H1 (cell line): ENCODE data around the gene TOR1A. TPM values are rescaled to one million over a fixed set of nuclear protein-coding genes. Genes with fewer than 3 reads are reported as not detected.
A peak's percentile ranks its signal among the peaks of the same experiment; 100 is the strongest.

Experiments
- ASH2L ChIP-seq: fragments of 200-600, 300-600 bp; sonication (generic); IDR thresholded peaks from one replicate; pipeline ENCODE4 v1.7.1; 2017; ENCODE audit warnings: low read length
- BACH1 ChIP-seq: IDR thresholded peaks from 2 replicates; pipeline ENCODE4 v1.6.1; 2012; ENCODE audit warnings: low read length, improper control_type of control experiment
- CREB1 ChIP-seq: IDR thresholded peaks from 2 replicates; pipeline ENCODE4 v1.6.1; 2012; ENCODE audit warnings: inconsistent platforms
- FOSL1 ChIP-seq: IDR thresholded peaks from 2 replicates; pipeline ENCODE4 v1.6.1; 2011; ENCODE audit warnings: mild to moderate bottlenecking, low read depth, low read length, moderate library complexity; ENCODE audit not compliant: insufficient read depth
- GTF2F1 ChIP-seq: IDR thresholded peaks from 2 replicates; pipeline ENCODE4 v1.6.1; 2012; ENCODE audit warnings: low read depth, low read length, improper control_type of control experiment, borderline replicate concordance
- KDM1A ChIP-seq: fragments of 200-600, 300-600 bp; sonication (generic); IDR thresholded peaks from 2 replicates; pipeline ENCODE4 v1.7.1; 2016; ENCODE audit warnings: mild to moderate bottlenecking, low read length, borderline replicate concordance
- KDM4A ChIP-seq: IDR thresholded peaks from one replicate; pipeline ENCODE4 v1.7.1; 2012; ENCODE audit warnings: low read depth, mild to moderate bottlenecking, moderate library complexity, low read length, inconsistent platforms; ENCODE audit not compliant: severe bottlenecking
- KDM5A ChIP-seq: fragments of 200-600 bp; IDR thresholded peaks from 2 replicates; pipeline ENCODE4 v1.7.1; 2012; ENCODE audit warnings: mild to moderate bottlenecking, low read length, inconsistent platforms, mixed read lengths
- NANOG ChIP-seq: IDR thresholded peaks from 2 replicates; pipeline ENCODE4 v1.6.1; 2011; ENCODE audit warnings: low read length, low read depth, mild to moderate bottlenecking, inconsistent platforms; ENCODE audit not compliant: insufficient read depth, poor library complexity, severe bottlenecking
- RAD21 ChIP-seq, 2 experiments: IDR thresholded peaks in 1 of 2; conservative IDR thresholded peaks in 1 of 2; 2 replicates each; pipeline ENCODE4 v1.6.1; 2011; ENCODE audit warnings: low read depth in 2 of 2, low read length in 2 of 2, improper control_type of control experiment in 1 of 2, inconsistent platforms in 1 of 2, mild to moderate bottlenecking in 1 of 2, moderate library complexity in 1 of 2
- SIX5 ChIP-seq: IDR thresholded peaks from 2 replicates; pipeline ENCODE4 v1.6.1; 2011; ENCODE audit warnings: mild to moderate bottlenecking, low read depth, low read length
- YY1 ChIP-seq: IDR thresholded peaks from 2 replicates; pipeline ENCODE4 v1.6.1; 2011; ENCODE audit warnings: low read depth, mild to moderate bottlenecking, low read length
- ZNF274 ChIP-seq: IDR thresholded peaks from 2 replicates; pipeline ENCODE4 v1.7.0; 2012; ENCODE audit warnings: low read length, borderline replicate concordance; ENCODE audit errors: extremely low read depth
- polyA plus RNA-seq, 7 experiments: library from polyadenylated mRNA; depleted of rRNA in 3 of 7; stranded (reverse) in 5 of 7; unstranded in 2 of 7; fragments of >200 nt in 5 of 7; fragments of 200-250 nt in 2 of 7; gene quantifications; 1 replicate in 5 of 7; 2 replicates in 1 of 7; 4 replicates in 1 of 7; pipeline versions ENCODE4 v1.2.1 to v1.2.3, GENCODE V29; 2011 to 2013; ENCODE audit warnings: missing spikeins in 2 of 7, mixed read lengths in 2 of 7
- total RNA-seq: library from RNA; stranded (reverse); fragmentation: NEBNext Ultra II Directional; extraction: Animal tissue kit (Norgen Biotek cat#: 25700); gene quantifications from 2 replicates; pipeline ENCODE4 v1.2.1, GENCODE V29; 2021
- TF ChIP-seq, protein P1 (sequence below), 3 experiments: IDR thresholded peaks; 1 replicate in 2 of 3; 2 replicates in 1 of 3; pipeline versions ENCODE4 v1.5.1 to v1.6.1; 2011; ENCODE audit warnings: low read length in 3 of 3, mild to moderate bottlenecking in 3 of 3, inconsistent platforms in 2 of 3, low read depth in 1 of 3, moderate library complexity in 1 of 3; ENCODE audit not compliant: insufficient read depth in 1 of 3; ENCODE audit errors: control extremely low read depth in 1 of 3
- TF ChIP-seq, protein P2 (sequence below): IDR thresholded peaks from 2 replicates; pipeline ENCODE4 v1.6.1; 2011; ENCODE audit warnings: low read depth, mild to moderate bottlenecking, low read length; ENCODE audit not compliant: insufficient read depth
- TF ChIP-seq, protein P3 (sequence below): IDR thresholded peaks from 2 replicates; pipeline ENCODE4 v1.6.1; 2012; ENCODE audit warnings: inconsistent platforms

TOR1A gene
- total and polyA plus RNA-seq, 2 of the 8 experiments (the other 6 are each of a cell fraction or from before 2014, with no cell fraction given): 37.6 to 46.7 TPM

DNA sequence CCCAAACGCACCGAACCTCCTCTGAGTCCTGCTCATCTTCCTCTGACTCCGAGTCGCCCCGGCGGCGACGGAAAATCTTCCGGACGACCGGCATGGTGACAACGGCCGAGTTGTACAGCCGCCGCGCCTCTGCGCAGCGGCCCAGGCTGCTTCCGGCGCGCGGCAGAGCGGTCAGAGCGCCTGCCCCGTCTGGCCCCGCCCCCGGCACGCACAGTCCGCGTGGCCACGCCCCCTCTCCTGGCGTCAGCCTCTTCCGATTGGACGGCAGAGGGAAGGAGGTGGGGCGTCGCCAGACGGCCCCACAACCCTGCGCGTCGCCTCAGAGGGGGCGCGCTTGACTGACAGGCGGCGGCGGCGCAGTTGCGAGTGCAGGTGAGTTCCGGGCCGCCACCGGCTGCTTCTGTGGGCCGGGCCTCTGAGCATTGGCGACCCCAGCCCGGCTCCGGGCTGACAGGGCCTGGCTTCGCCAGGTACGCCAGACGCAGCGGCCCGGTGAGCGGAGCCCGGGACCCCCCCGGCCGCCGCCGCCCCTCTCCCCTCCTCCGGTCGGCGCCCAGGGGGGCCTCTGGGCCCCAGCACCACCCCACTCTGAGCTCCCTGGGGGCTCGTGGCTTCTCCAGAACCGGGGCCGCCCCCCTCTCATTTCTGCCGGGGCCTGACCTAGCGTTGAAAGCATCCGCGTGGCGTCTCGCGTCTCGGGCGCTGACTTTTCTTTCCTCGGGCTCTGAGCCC lies 11.4 kb upstream of the TOR1A start, which contains the start of the genes C9orf78 and USP20 (continued):
- TF ChIP-seq KDM5A (peak; percentile 90), YY1 (no peak), GTF2F1 (no peak), FOSL1 (no peak), RAD21 (IDR thresholded peaks at IDR 0.05 in 1 of 2, conservative IDR thresholded peaks at IDR 0.05 in 1 of 2; ENCODE audit: low read depth in 2 of 2, low read length in 2 of 2) (peak in 1 of 2 experiments; percentile 0; a peak in 1 of 4 replicates), SIX5 (no peak), CREB1 (peak; percentile 97), ZNF274 (no peak), ASH2L (peak; percentile 90), BACH1 (no peak), KDM1A (no peak), KDM4A (peak; percentile 94), NANOG (no peak)
- TF ChIP-seq, protein P1, sequence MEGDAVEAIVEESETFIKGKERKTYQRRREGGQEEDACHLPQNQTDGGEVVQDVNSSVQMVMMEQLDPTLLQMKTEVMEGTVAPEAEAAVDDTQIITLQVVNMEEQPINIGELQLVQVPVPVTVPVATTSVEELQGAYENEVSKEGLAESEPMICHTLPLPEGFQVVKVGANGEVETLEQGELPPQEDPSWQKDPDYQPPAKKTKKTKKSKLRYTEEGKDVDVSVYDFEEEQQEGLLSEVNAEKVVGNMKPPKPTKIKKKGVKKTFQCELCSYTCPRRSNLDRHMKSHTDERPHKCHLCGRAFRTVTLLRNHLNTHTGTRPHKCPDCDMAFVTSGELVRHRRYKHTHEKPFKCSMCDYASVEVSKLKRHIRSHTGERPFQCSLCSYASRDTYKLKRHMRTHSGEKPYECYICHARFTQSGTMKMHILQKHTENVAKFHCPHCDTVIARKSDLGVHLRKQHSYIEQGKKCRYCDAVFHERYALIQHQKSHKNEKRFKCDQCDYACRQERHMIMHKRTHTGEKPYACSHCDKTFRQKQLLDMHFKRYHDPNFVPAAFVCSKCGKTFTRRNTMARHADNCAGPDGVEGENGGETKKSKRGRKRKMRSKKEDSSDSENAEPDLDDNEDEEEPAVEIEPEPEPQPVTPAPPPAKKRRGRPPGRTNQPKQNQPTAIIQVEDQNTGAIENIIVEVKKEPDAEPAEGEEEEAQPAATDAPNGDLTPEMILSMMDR (IDR thresholded peaks at IDR 0.05; ENCODE audit: control extremely low read depth in 1 of 3, insufficient read depth in 1 of 3, low read depth in 1 of 3, low read length in 3 of 3): no peak
- TF ChIP-seq, protein P2, sequence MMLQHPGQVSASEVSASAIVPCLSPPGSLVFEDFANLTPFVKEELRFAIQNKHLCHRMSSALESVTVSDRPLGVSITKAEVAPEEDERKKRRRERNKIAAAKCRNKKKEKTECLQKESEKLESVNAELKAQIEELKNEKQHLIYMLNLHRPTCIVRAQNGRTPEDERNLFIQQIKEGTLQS: peak; percentile 61; the same call in 1 of the 2 replicates
- TF ChIP-seq, protein P3, sequence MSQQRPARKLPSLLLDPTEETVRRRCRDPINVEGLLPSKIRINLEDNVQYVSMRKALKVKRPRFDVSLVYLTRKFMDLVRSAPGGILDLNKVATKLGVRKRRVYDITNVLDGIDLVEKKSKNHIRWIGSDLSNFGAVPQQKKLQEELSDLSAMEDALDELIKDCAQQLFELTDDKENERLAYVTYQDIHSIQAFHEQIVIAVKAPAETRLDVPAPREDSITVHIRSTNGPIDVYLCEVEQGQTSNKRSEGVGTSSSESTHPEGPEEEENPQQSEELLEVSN: no peak
